UCSD-AML1 (cell line): ENCODE results near the gene MAP1LC3B2.
A peak's percentile ranks its signal among the peaks of the same experiment; 100 is the strongest.

Source experiments
- DNase-seq: peaks from one replicate; lab custom pipeline; 2025; ENCODE audit not compliant: unreplicated experiment; lab: John Stamatoyannopoulos, UW

Gene MAP1LC3B2

GRCh38 chr12:116591855-116592637, 32.9 kb downstream of the MAP1LC3B2 start:
- no peak for DNase-seq

- DNase-seq, result no peak
Observed at GRCh38 chr12:116592731-116593130, 33.5 kb downstream of the MAP1LC3B2 start.

- peak; percentile 81 for DNase-seq
Observed at GRCh38 chr12:116594325-116595038, 35.3 kb downstream of the MAP1LC3B2 start.

GRCh38 chr12:116595186-116595585, 36.0 kb downstream of the MAP1LC3B2 start:
- DNase-seq, result no peak

GRCh38 chr12:116595672-116596071, 36.5 kb downstream of the MAP1LC3B2 start:
- no peak for DNase-seq

GRCh38 chr12:116597886-116598285, 38.7 kb downstream of the MAP1LC3B2 start:
- DNase-seq, result no peak

GRCh38 chr12:116598311-116599284, 39.4 kb downstream of the MAP1LC3B2 start:
- no peak for DNase-seq

GRCh38 chr12:116599285-116600136, 40.3 kb downstream of the MAP1LC3B2 start:
- DNase-seq, result peak; percentile 68

- no peak for DNase-seq
Observed at GRCh38 chr12:116600959-116601918, 42.1 kb downstream of the MAP1LC3B2 start.

GRCh38 chr12:116601933-116602810, 43.0 kb downstream of the MAP1LC3B2 start:
- DNase-seq, result no peak

GRCh38 chr12:116603546-116604177, 44.5 kb downstream of the MAP1LC3B2 start:
- DNase-seq, result no peak

GRCh38 chr12:116604178-116604895, 45.2 kb downstream of the MAP1LC3B2 start:
- DNase-seq, result no peak

GRCh38 chr12:116604951-116605641, 45.9 kb downstream of the MAP1LC3B2 start:
- DNase-seq, result no peak

GRCh38 chr12:116606397-116606796, 47.2 kb downstream of the MAP1LC3B2 start:
- DNase-seq, result no peak

GRCh38 chr12:116607039-116607438, 47.9 kb downstream of the MAP1LC3B2 start:
- DNase-seq, result no peak

GRCh38 chr12:116609319-116610114, 50.3 kb downstream of the MAP1LC3B2 start:
- peak; percentile 25 for DNase-seq
